Natural killer cell (primary cell): ENCODE data around the gene SPINK6. TPM values are rescaled to one million over a fixed set of nuclear protein-coding genes. Genes with fewer than 3 reads are reported as not detected.

Experiments used
- ATAC-seq, 3 donors: fragments of 150-1000 bp in 2 of 3; fragments of 200-7000 bp in 1 of 3; cut with Tn5 transposase; 1 replicate in 1 of 3; 2 replicates in 2 of 3; pipeline ENCODE4 v1.10.0; 2021; ENCODE audit warnings: mild to moderate bottlenecking in 2 of 3, moderate library complexity in 2 of 3
- DNase-seq, 2 donors: peaks; one replicate each; pipeline versions ENCODE4 v3.0.0 to v3.0.0-alpha.2; 2013 to 2021; ENCODE audit warnings: mixed read lengths in 1 of 2
- H3K27ac ChIP-seq: one replicate; pipeline ENCODE4 v1.5.1; 2013; ENCODE audit warnings: mild to moderate bottlenecking, low read length
- H3K27me3 ChIP-seq: one replicate; pipeline ENCODE4 v1.6.1; 2013; ENCODE audit warnings: low read length; ENCODE audit not compliant: control insufficient read depth, insufficient read depth
- H3K36me3 ChIP-seq: one replicate; pipeline ENCODE4 v1.6.1; 2013; ENCODE audit warnings: low read length; ENCODE audit not compliant: control insufficient read depth, insufficient read depth
- H3K4me1 ChIP-seq: one replicate; pipeline ENCODE4 v1.6.1; 2013; ENCODE audit warnings: low read length; ENCODE audit not compliant: control insufficient read depth, insufficient read depth
- H3K4me3 ChIP-seq: one replicate; pipeline ENCODE4 v1.5.1; 2013; ENCODE audit warnings: low read length
- H3K9me3 ChIP-seq: one replicate; pipeline ENCODE4 v1.6.1; 2013; ENCODE audit warnings: low read length; ENCODE audit not compliant: control insufficient read depth, insufficient read depth
- H3K27ac Mint-ChIP-seq, 2 donors: one replicate each; pipeline ENCODE4 v1.8.0; 2022; ENCODE audit warnings: mild to moderate bottlenecking in 2 of 2, mixed read lengths in 2 of 2, moderate library complexity in 1 of 2
- H3K27me3 Mint-ChIP-seq, 2 donors: one replicate each; pipeline ENCODE4 v1.8.0; 2022; ENCODE audit warnings: low read depth in 2 of 2, mixed read lengths in 2 of 2
- H3K36me3 Mint-ChIP-seq: one replicate; pipeline ENCODE4 v1.8.0; 2022; ENCODE audit warnings: mixed read lengths
- H3K4me1 Mint-ChIP-seq, 2 donors: one replicate each; pipeline ENCODE4 v1.8.0; 2022; ENCODE audit warnings: mixed read lengths in 2 of 2
- H3K4me3 Mint-ChIP-seq: one replicate; pipeline ENCODE4 v1.8.0; 2022; ENCODE audit warnings: mild to moderate bottlenecking, moderate library complexity, mixed read lengths
- H3K9me3 Mint-ChIP-seq, 2 donors: one replicate each; pipeline ENCODE4 v1.8.0; 2022; ENCODE audit warnings: mixed read lengths in 2 of 2
- CTCF ChIP-seq: fragments of 200-600 bp; IDR thresholded peaks from one replicate; pipeline ENCODE4 v1.8.0; 2022; ENCODE audit warnings: antibody characterized with exemption
- WGBS: methylation state at CpG from one replicate; pipeline ENCODE4 v1.1.7; 2013; ENCODE audit warnings: missing lambda C conversion rate; ENCODE audit not compliant: insufficient coverage; 5-methylcytosine and 5-hydroxymethylcytosine counted together
- intact Hi-C: fragments of 100-400 bp; cut with micrococcal nuclease; formaldehyde crosslinking; loops from one replicate; pipeline ENCODE4 v1.14.2; 2022
- total RNA-seq, 4 donors: library from RNA; stranded (reverse); fragments of 120-200 nt in 1 of 4; gene quantifications; one replicate each; pipeline versions ENCODE4 v1.2.3 to v1.2.4, GENCODE V29; 2013 to 2022

SPINK6 gene
- total RNA-seq, 3 donors from 2014 or later (not counting 1 experiment from before 2014, with no cell fraction given), result not detected

DNA sequence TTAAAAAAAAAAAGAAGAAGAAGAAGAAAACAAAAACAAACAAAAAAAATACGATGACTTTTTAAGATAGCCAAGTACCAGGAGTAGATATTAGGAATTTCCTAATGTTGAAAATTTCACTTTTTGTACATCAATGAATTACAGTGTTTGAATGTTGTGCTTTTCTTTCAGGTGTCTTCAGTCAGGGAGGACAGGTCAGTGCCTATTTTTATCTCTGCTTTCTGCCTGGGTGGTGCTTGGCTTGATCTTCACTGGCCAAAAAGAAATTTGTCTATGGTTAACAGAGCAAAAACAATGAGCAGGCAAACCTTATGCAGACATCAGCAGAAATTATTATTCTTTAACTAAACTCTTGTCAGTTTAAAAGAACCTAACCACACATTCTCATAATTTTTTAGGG lies 3.0 kb downstream of the SPINK6 start:
- H3K27me3 Mint-ChIP-seq, result peaks cover 0 to 3% of the 10 kb centered on the region in 2 donors
- no peaks in the 10 kb centered on the region for H3K36me3 Mint-ChIP-seq

GRCh38 chr5:148206620-148207019 lies 3.8 kb downstream of the SPINK6 start:
- ATAC-seq (no peak), DNase-seq (no peak)
- Histone ChIP-seq H3K9me3 (no peaks in the 10 kb centered on the region), H3K27me3 (no peaks in the 10 kb centered on the region), H3K4me1 (no peaks in the 10 kb centered on the region), H3K36me3 (no peaks in the 10 kb centered on the region), H3K4me3 (no peak overlapping the region), H3K27ac (no peak overlapping the region)
- H3K27me3 Mint-ChIP-seq, result peaks cover 0 to 3% of the 10 kb centered on the region in 2 donors
- TF ChIP-seq CTCF, result no peak
- H3K27ac Mint-ChIP-seq, result no peak overlapping the region
- peaks cover 0 to 6% of the 10 kb centered on the region in 2 donors for H3K9me3 Mint-ChIP-seq
- H3K36me3 Mint-ChIP-seq, result no peaks in the 10 kb centered on the region
- no peak overlapping the region for H3K4me3 Mint-ChIP-seq
- 100% methylated on average over 1 of the region's 1 CpG for WGBS
- intact Hi-C loops, result no loop called here
- no peaks in the 10 kb centered on the region for H3K4me1 Mint-ChIP-seq

More for the DNA sequence above, 3.0 kb downstream of the SPINK6 start:
- no peak for TF ChIP-seq CTCF
- ATAC-seq, result no peak
- intact Hi-C loops, result no loop called here
- H3K4me1 ChIP-seq, result no peaks in the 10 kb centered on the region
- Mint-ChIP-seq H3K4me3 (no peak overlapping the region), H3K4me1 (no peaks in the 10 kb centered on the region), H3K9me3 (peaks cover 0 to 6% of the 10 kb centered on the region in 2 donors), H3K27ac (no peak overlapping the region)
- no peak for DNase-seq
- no peaks in the 10 kb centered on the region for H3K27me3 ChIP-seq
- H3K4me3 ChIP-seq, result no peak overlapping the region
- no peak overlapping the region for H3K27ac ChIP-seq
- no peaks in the 10 kb centered on the region for H3K36me3 ChIP-seq
- no CpG with 5 or more reads among the region's 1 CpG for WGBS
- no peaks in the 10 kb centered on the region for H3K9me3 ChIP-seq

DNA sequence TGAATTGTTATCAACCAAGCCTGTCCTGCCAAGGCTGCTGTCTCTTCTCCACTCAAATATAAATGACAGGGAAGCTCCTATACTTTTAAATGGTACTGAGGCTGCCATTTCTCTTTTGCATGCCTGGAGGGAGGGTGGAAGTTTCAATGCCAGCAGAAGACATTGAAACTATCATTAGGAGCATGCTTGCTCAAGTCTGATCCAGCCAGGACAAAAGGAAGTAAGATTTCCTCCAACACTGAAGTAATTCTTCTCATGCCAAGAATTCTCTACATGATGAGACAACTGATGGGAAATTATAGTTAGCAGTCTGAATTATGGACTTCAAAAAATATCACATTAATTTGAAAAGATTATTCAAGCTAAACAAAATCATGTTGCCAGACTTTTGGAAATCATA lies 5.4 kb downstream of the SPINK6 start:
- Mint-ChIP-seq H3K27ac (no peak overlapping the region), H3K9me3 (peaks cover 0 to 6% of the 10 kb centered on the region in 2 donors), H3K4me1 (no peaks in the 10 kb centered on the region), H3K27me3 (peaks cover 0 to 3% of the 10 kb centered on the region in 2 donors), H3K36me3 (no peaks in the 10 kb centered on the region), H3K4me3 (no peak overlapping the region)
- Histone ChIP-seq H3K27me3 (no peaks in the 10 kb centered on the region), H3K4me3 (no peak overlapping the region), H3K9me3 (no peaks in the 10 kb centered on the region), H3K27ac (no peak overlapping the region), H3K36me3 (no peaks in the 10 kb centered on the region), H3K4me1 (no peaks in the 10 kb centered on the region)
- TF ChIP-seq CTCF, result no peak
- ATAC-seq, result no peak
- no peak for DNase-seq
- intact Hi-C loops, result no loop called here

GRCh38 chr5:148209151-148209770 lies 6.4 kb downstream of the SPINK6 start:
- Mint-ChIP-seq H3K9me3 (peaks cover 0 to 6% of the 10 kb centered on the region in 2 donors), H3K27me3 (peaks cover 0 to 3% of the 10 kb centered on the region in 2 donors), H3K27ac (no peak overlapping the region), H3K36me3 (no peaks in the 10 kb centered on the region), H3K4me1 (no peaks in the 10 kb centered on the region), H3K4me3 (no peak overlapping the region)
- H3K27me3 ChIP-seq, result no peaks in the 10 kb centered on the region
- H3K27ac ChIP-seq, result no peak overlapping the region
- 67% methylated on average over 2 of the region's 3 CpGs for WGBS
- no peak for TF ChIP-seq CTCF
- no peaks in the 10 kb centered on the region for H3K36me3 ChIP-seq
- no peak overlapping the region for H3K4me3 ChIP-seq
- no peaks in the 10 kb centered on the region for H3K9me3 ChIP-seq
- no peaks in the 10 kb centered on the region for H3K4me1 ChIP-seq
- intact Hi-C loops, result no loop called here
- DNase-seq, result no peak
- ATAC-seq, result no peak
